ENCODE results near the gene LARP6. TPM values are rescaled to one million over a fixed set of nuclear protein-coding genes. Genes with fewer than 3 reads are reported as not detected.
A peak's percentile ranks its signal among the peaks of the same experiment; 100 is the strongest.
"Not testable (repeated sequence)": the region's sequence is repeated elsewhere in the genome, so short reads cannot be mapped to it uniquely, and the experiment has no call there.

LARP6 gene
- total RNA-seq, 1 donor from 2014 or later = 28.3 TPM

- DNase-seq (ENCODE audit: low read depth) = no peak
Observed at GRCh38 chr15:70859322-70859908, 5.5 kb upstream of the LARP6 start.

- not testable (repeated sequence) for DNase-seq (ENCODE audit: low read depth)
Observed at GRCh38 chr15:70858614-70859321, 4.8 kb upstream of the LARP6 start.

GRCh38 chr15:70857562-70858285, 3.8 kb upstream of the LARP6 start:
- no peak for DNase-seq (ENCODE audit: low read depth)

- DNase-seq (ENCODE audit: low read depth) = peak; percentile 92
Observed at GRCh38 chr15:70856884-70857561, 3.1 kb upstream of the LARP6 start.

- no peak for DNase-seq (ENCODE audit: low read depth)
Observed at GRCh38 chr15:70856177-70856883, 2.4 kb upstream of the LARP6 start.

- no peak for DNase-seq (ENCODE audit: low read depth)
Observed at GRCh38 chr15:70855764-70856163, 1.8 kb upstream of the LARP6 start.

GRCh38 chr15:70854666-70854976, 664 bp upstream of the LARP6 start:
- DNase-seq (ENCODE audit: low read depth) = peak; percentile 47

GRCh38 chr15:70853318-70853972, 512 bp downstream of the LARP6 start:
- DNase-seq (ENCODE audit: low read depth) = peak; percentile 65

GRCh38 chr15:70852501-70853317, 1.2 kb downstream of the LARP6 start:
- DNase-seq (ENCODE audit: low read depth) = peak; percentile 50

GRCh38 chr15:70851889-70852288, 2.1 kb downstream of the LARP6 start:
- DNase-seq (ENCODE audit: low read depth) = no peak

- DNase-seq (ENCODE audit: low read depth) = no peak
Observed at GRCh38 chr15:70845602-70846360, 8.2 kb downstream of the LARP6 start.

GRCh38 chr15:70837476-70837875, 16.5 kb downstream of the LARP6 start:
- DNase-seq (ENCODE audit: low read depth) = no peak

GRCh38 chr15:70835841-70836240, 18.1 kb downstream of the LARP6 start:
- DNase-seq (ENCODE audit: low read depth) = no peak

GRCh38 chr15:70835415-70835814, 18.5 kb downstream of the LARP6 start:
- no peak for DNase-seq (ENCODE audit: low read depth)

- no peak for DNase-seq (ENCODE audit: low read depth)
Observed at GRCh38 chr15:70834999-70835398, 19.0 kb downstream of the LARP6 start.

GRCh38 chr15:70833861-70834765, 19.8 kb downstream of the LARP6 start:
- peak; percentile 59 for DNase-seq (ENCODE audit: low read depth)

GRCh38 chr15:70833422-70833821, 20.5 kb downstream of the LARP6 start:
- no peak for DNase-seq (ENCODE audit: low read depth)

GRCh38 chr15:70832176-70832575, 21.8 kb downstream of the LARP6 start:
- no peak for DNase-seq (ENCODE audit: low read depth)

All from renal cortical epithelial cell (primary cell).